Central memory CD4-positive, alpha-beta T cell (primary cell): ENCODE data around the gene RAB3A.

Experiments
- DNase-seq: peaks from one replicate; pipeline ENCODE4 v3.0.0; 2022

Gene RAB3A

GRCh38 chr19:18147396-18147795 lies 56.4 kb downstream of the RAB3A start:
- no peak for DNase-seq
